HG02870 (cell line): Measurements from ENCODE around the gene NFXL1.
"Not testable (repeated sequence)": the region's sequence is repeated elsewhere in the genome, so short reads cannot be mapped to it uniquely, and the experiment has no call there.

Experiments used
- ATAC-seq: cut with Tn5 transposase; IDR thresholded peaks from one replicate; pipeline ENCODE4 v1.9.1; 2021; ENCODE audit warnings: mild to moderate bottlenecking, moderate library complexity; ENCODE audit not compliant: unreplicated experiment

Gene NFXL1

DNA sequence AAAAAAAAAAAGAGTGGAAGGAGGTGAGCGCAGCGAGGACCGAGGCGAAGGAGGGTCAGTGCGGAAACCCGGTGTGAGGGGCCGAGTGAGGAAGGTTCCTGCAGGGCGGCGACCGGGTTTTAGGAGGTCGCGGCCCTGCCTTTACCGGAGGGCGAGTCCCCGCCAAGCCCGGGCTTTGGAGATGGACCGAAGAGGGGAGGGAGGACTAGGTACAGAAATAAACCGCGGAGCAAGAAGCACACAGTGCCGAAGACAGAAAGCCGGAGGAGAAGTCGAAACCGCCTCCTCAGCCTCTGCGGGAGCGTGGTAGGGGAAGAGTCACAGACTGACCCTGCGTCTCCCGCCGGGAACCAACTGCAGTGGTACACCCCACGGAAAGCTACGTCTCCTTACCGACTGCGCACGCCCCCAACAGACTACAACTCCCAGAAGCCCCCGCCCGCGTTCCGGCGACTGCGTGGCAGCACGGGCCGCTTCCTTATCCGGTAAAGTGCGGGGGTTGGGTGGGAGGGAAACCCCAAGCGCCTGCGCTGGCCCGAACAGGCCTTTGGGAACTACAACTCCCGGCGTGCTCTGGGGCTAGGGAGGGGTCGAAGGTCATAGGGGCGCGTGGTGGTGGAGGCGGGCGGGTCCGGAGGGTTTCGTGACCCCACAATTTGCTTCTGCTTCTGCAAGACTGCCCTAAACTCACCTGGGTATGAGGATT is at the start of gene NFXL1:
NFXL1 (minus strand) TSS at position 364 of the 706 bp plus-strand sequence. CDS start 380 bp downstream, outside the sequence.
- ATAC-seq: peak; percentile 96

DNA sequence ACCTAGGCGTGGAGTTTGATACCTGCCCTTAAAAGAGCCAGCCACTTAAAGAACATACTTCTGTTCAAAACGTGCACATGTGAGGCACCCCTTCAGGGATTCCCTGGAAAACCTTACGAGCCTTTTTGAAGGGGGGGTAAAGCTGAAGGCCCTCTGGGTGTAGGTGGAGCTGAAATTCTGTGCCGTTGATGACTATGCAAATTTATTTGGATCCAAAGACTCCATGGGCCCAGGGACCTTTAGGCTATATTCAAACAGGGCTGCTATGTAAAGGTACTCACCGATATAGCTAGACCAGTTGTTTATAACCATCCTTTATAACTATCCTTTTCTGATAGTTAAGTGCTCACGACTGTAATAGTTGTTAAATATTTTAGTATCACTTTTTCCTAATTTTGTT is 40.3 kb upstream of the NFXL1 start:
- no peak for ATAC-seq

DNA sequence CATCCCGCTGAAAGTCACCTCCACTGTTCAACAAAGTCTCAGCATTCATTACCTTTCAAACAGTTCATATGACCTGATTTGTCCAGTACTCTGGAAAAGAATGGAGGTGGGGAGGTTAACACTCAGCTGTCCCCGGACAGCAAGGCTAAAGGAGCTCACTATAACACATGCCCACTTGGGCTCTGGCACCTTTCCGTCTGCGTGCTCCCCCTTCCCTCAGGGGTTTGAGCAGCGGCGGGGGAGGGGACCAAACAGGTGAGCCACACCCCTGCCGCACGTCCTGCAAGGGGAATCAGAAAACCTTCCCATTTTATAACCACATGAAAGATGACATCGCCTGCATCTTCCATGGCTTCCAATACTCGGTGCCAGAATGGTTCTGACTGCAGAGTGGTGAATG is 39.9 kb upstream of the NFXL1 start:
- ATAC-seq: no peak

DNA sequence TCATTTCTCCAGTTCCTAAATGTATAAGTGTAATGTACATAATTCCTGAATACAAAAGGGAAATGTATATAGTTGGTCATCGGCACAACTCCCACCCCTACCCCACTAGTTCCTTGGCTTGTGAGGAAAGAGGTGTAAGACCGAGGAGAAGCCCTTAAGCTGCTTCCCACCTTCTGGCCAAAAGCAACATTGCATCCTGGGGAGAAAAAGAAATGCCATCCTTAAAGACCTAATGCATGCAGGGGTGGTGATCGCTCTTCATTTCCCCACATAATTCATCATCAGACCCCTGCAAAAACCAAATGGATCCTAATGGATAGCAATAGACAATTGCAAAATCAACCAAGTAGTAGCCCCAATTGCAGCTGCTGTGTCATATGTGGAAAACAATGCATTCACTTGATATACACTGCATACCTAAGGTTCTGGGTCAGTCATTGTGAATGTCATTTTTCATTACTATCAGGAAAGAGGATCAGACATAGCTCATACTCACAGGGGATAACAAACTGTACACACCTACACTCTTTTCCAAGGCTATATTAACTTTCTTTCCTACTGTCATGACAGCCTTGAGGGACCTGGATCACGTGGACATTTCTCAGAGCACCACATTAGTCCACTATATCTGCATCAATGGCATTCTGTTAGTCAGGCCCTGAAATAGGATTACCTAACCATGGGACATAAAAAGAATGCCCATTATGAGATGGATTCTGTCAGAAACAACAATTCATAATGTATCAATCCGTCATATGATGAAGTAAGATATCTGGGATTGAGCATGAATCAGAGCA is 31.7 kb upstream of the NFXL1 start:
- no peak for ATAC-seq

DNA sequence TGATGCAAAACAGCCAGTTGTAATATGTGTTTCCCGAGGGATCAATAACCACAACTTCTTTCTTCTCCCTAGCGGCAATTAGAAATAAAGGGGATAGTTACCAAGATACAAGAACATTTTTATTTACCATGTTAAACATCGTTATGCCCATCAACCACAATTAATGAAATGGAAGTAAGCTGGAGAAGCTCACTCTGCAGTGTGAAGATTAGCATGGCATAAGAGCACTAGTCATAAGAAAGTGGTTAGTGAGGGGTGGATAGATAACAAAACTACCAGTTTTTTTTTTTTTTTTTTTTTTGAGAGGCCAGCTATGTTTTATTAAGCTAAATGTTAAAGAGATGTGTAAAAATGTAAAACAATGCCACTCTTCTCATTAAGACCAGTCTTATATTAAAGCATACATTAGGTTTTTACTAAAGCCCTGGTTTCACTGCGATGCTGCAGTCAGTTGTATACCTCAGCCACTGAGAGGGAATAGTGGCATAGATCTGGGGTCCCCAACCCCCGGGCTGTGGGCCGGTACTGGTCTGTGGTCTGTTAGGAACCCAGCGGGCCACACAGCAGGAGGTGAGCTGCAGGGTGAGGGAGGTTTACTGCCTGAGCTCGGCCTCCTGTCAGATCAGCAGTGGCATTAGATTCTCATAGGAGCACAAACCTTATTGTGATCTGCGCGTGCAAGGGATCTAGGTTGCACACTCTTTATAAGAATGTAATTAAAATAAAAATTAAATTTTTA is 27.9 kb upstream of the NFXL1 start:
- ATAC-seq: no peak

DNA sequence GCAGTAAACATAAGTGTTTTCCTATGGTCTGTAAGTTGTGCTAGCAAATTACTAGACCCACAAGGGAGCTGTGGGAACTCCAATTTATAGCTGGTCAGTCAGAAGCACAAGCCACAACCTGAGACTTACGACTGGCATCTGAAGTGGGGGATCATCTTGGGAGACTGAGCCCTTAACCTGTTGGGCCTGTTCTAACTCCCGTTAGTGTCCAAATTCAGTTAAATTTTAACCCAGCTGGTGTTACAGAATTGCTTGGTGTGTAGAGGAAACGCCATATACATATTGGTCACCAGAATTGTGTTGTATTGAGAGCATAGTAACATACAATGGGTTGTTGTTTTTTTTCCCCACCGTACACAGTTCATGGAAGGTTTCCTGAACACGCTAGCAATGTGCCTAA is 25.1 kb upstream of the NFXL1 start:
- ATAC-seq: no peak

DNA sequence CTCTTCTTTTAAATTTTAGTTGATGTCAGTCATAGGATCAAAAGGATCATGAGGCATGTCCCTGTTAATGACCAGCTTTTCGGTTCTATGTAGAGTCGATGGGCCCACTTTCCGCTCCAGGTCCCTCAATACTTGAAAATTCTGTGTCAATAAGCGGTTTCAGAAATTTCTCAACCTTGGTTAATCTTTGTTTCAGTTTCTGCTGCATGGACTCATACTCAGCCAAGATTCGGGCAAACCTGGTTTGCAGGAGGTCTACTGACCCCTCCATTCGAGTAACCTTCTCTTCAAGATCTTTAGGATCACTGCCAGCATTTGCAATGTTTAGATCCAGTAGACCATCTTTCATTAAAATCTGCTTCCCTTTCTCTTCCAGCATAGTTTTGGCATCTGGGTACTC is 22.0 kb upstream of the NFXL1 start:
- ATAC-seq: no peak

DNA sequence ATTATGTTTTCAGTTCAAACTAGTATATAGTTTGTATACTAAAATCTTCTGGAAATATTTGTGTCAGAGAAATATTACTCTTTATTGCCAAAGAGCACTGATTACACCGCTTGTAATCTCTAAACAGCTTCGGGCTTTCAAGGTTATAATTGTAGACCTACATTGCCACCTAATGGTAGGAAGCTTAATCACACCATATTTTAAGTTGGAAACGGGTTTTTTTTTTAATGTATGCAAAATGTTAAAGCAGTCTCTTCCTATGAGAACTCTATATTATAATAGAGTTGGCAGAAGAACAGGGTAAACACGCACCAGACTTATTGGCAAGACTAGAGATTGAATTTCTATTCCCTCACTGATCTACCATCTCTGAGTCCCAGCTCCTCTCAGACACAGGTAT is 19.5 kb upstream of the NFXL1 start:
- ATAC-seq: peak; percentile 48

DNA sequence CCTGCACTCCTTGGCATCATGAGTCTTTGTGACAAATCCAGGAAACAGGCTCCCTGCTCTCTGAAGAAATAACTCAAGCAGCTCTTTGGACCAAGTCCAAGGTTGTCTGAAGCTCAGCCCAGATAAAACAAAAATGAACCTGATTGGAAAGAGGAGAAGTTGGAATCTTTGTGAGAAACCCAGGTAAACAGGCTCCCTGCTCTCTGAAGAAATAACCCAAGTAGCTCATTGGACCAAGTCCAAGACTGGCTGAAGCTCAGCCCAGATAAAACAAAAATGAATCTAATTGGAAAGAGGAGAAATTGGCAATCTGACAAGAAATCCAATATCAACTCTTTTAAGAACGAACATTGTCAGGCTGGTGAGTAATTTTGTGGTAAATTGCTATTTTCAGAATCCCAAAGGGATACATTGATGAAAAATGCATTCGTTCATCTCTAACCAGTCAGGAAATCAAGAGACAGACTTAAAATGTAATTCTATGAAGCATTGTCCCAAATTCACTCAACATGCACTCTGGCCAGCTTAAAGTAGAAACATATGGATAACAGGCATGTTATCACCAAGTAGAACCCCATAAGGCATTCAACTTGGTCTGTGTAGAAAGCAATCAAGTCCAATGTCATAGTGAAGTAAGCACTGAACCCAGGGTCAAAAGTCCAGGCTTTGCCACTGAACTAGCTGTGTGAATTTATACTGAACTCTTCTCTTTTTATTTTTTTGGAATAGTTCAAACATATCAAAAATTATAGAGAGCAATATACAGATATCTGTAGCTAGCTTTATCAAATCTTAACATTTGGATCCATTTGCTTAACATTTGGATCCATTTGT is 16.8 kb upstream of the NFXL1 start:
- no peak for ATAC-seq

DNA sequence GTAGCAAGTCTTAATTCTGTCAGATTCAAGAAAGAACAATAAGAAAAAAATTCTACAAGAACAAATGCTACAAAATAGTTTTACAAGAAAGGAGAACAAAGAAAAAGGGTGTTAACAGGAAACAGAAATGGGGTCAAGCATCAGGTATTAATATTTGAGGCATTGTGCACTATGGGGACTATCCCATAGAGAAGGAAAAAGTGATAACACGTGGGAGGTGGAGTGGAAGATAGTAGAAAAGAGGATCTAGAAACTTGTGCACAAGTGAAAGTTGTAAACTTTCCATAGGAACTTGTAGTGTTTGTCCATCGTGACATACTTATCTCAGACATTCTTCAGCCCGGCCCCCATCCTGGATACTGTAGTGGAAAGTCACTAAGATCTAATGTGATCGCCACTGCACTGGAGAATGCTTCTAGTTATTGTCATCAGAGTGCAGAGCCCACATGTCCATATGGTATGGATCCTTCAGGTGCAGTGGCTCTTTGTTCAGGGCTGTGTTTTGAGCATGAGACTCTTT is 15.4 kb upstream of the NFXL1 start:
- ATAC-seq: no peak

DNA sequence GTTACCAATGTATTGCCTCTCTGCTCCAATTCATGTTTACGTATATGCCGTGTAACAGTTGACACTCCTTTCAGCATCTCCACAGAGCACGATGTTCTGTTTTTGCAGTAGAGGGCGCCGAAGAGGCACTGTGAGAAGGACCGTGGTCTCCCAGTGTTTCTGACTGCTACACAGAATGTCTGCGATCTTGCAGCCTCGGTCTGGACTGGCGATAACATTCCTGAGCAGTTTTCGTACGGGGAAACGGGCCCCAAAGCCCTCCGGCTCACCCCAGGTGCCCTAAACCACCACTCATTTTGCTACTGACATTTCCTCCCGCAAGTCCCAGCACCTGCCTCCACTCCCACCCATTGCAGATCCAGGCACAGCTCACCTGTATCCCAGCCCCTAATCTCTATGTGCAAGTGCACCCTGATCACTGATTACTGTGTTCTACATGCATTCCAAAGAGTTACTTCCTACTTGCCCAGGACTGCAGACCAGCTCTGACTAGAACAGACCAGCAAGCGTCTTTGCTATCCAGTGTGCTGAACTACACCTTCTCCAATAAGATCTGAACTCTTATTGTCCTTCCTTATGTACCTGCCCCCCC is 12.4 kb upstream of the NFXL1 start:
- ATAC-seq: peak; percentile 93

DNA sequence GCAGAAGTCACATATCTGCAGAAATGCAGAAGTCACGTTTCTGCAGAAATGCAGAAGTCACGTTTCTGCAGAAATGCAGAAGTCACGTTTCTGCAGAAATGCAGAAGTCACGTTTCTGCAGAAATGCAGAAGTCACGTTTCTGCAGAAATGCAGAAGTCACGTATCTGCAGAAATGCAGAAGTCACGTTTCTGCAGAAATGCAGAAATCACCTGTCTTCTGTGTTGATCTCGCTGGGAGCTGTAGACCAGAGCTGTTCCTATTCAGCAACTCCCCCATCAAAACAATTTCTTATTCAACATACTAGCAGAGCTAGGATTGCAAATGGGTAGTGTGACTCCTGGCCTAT is 8.9 kb upstream of the NFXL1 start:
- not testable (repeated sequence) for ATAC-seq

DNA sequence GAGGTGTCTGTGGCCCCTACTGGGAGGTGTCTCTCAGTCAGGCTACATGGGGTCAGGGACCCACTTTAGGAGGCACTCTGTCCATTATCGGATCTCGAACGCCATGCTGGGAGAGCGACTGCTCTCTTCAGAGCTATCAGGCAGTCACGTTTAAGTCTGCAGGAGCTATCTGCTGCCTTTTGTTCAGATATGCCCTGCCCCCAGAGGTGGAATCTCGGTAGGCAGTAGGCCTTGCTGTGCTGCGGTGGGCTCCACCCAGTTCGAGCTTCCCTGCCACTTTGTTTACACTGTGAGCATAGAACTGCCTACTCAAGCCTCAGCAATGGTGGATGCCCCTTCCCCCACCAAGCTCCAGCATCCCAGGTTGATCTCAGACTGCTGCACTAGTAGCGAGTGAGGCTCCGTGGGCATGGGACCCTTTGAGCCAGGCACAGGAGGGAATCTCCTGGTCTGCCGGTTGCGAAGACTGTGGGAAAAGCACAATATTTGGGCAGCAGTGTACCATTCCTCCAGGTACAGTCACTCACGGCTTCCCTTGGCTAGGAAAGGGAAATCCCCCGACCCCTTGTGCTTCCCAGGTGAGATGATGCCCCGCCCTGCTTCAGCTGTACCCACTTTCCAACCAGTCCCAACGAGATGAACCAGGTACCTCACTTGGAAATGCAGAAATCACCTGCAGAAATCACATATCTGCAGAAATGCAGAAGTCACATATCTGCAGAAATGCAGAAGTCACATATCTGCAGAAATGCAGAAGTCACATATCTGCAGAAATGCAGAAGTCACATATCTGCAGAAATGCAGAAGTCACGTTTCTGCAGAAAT is 8.3 kb upstream of the NFXL1 start:
- not testable (repeated sequence) for ATAC-seq

DNA sequence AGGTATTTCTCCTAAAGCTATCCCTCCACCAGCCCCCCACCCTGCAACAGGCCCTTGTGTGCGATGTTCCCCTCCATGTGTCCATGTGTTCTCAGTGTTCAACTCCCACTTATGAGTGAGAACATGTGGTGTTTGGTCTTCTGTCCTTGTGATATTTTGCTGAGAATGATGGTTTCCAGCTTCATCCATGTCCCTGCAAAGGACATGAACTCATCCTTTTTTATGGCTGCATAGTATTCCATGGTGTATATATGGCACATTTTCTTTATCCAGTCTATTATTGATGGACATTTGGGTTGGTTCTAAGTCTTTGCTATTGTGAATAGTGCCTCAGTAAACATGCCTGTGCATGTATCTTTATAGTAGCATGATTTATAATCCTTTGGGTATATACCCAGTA is 2.8 kb upstream of the NFXL1 start:
- not testable (repeated sequence) for ATAC-seq

DNA sequence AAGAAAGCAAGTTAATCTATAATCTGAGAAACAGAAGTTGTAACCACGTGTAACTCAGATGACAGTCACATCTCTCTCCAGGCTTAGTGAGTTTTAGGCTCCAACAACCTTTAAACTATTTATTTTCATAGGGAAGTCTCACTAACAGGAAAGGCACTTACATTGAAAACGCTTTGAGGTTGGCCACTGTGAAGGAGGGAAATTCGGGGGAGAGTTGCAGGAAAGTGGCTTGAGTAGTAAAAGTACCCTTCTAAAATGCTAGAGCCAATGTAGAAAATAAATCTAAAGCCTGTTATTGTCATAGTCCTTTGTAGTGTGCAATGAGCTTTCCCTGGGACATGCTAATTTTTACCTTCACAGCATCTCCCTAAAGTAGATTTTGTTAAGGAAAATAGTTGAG is 995 bp upstream of the NFXL1 start:
- no peak for ATAC-seq

DNA sequence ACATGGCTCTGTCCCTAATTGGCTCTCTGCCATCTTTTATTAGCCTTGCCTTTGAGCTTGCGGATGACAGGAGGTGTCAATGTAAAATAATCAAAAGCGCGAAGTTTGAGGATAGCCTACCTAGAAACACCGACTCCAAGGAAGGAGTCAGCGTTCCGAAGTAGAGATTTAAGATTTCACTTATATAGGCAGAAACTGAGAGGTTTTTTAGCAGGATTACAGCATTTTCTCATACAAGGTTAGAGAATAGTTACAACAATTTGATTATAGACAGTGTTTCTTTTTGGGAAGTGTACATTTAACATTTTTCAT is 499 bp upstream of the NFXL1 start:
- ATAC-seq: peak; percentile 20

DNA sequence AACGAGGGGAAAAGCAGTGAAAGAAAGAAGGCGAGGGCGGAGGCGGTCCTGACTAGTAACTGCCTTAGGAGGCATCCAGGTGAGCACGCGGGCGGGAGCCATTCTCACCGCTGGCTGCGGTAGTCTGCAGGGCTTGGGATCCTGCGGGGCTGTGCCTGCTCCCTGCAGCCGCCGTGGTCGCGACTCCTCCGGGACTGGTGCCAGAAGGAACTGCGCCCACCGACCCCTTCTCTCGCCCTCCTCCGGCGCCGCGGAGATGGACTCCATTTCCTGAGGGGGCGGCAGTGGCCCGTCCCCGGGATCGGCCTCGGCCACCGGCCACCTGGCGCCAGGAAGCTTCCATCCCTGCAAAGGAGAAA is 543 bp downstream of the NFXL1 start:
- peak; percentile 25 for ATAC-seq

DNA sequence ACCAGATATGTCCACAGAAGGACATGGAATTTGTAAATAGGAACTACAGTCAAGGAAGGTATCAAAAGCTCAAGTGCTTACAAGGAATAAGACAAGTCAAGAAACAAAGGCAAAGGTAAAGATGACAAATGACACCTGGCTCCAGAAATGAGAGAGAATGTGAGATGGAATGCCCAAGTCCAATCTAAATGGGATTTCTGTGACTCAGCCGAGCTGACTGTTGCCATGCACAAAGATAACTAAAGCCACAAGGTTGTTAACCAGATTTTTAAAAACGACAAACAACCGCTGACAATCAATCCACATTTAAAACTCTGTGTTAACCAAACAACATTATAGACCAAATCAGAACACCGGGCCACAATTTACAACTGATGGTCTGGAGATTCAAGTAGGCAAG is 1.1 kb downstream of the NFXL1 start:
- no peak for ATAC-seq

DNA sequence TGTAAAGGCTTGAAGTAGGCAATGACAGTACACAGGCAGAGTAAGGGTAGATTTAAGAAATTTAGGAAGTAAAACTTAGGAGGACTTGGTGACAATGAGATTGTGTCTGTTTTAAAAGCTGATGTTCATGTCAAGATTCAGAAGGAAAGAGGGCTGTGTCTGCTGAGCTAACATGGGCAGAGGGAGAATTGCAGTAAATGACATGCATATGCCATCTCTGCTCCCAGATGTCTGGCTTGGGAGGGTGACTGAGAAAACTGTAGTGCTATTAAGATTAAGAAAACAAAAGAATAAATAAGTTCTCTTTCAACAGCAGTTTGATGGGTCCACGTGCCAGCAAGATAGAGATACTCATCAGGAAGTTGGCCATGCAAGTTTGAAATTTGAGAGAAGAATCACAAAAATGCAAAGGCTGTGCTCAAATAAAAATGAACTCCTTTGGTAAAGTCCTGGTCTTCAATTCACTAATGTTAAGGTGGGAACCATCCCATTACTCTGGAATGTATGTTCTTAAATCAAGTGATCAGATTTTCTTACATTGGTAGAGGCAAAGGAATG is 7.2 kb downstream of the NFXL1 start:
- no peak for ATAC-seq
